DMS 273 treated with DMSO at 0.1 percent for 48 hours (cell line): ENCODE measurements around the gene HSPB6.

Experiments used
- DNase-seq: peaks from one replicate; lab custom pipeline; 2025; lab: John Stamatoyannopoulos, UW

Gene HSPB6

GRCh38 chr19:35716801-35717664, 39.8 kb downstream of the HSPB6 start:
- peak; percentile 83 for DNase-seq

GRCh38 chr19:35715981-35716800, 40.6 kb downstream of the HSPB6 start:
- no peak for DNase-seq

GRCh38 chr19:35715355-35715809, 41.4 kb downstream of the HSPB6 start:
- DNase-seq, result no peak

GRCh38 chr19:35714601-35715354, 42.1 kb downstream of the HSPB6 start:
- no peak for DNase-seq

GRCh38 chr19:35713904-35714495, 42.8 kb downstream of the HSPB6 start:
- DNase-seq, result no peak

- no peak for DNase-seq
Observed at GRCh38 chr19:35713506-35713850, 43.4 kb downstream of the HSPB6 start.

- no peak for DNase-seq
Observed at GRCh38 chr19:35712567-35713505, 44.0 kb downstream of the HSPB6 start.

GRCh38 chr19:35710784-35711723, 45.8 kb downstream of the HSPB6 start:
- DNase-seq, result no peak

GRCh38 chr19:35708391-35708790, 48.4 kb downstream of the HSPB6 start:
- no peak for DNase-seq
